ENCODE measurements around the gene FBXO9. TPM values are rescaled to one million over a fixed set of nuclear protein-coding genes. Genes with fewer than 3 reads are reported as not detected.

Gene FBXO9
- polyA plus RNA-seq, 3 donors, result 47.7 to 105 (median 61.5) TPM

DNA sequence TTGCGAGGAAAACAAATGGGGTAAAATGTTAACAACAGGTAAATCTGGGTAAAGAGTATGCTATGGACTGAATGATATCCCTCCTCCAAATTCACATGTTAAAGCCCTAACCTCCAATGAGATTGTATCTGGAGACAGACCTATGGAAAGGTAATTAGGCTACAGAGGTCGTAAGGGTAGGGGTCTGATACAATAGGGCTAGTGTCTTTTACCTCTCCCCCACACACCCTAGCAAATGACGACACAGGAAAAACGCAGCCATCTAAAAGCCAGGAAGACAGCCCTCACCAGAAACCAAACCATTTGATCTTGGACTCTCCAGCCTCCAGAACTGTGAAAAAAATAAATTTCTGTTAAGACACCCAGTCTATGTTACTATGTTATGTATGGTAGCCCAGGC, 20.6 kb upstream of the FBXO9 start:
- no peak overlapping the region for H3K4me3 ChIP-seq (replicated peaks in 1 of 3; ENCODE audit: low read depth in 2 of 3, low read length in 3 of 3)
- intact Hi-C loops (cut with micrococcal nuclease), result no loop called here
- no peaks in the 10 kb centered on the region for H3K9me3 ChIP-seq (replicated peaks in 1 of 2; ENCODE audit: control insufficient read depth in 1 of 2, insufficient read depth in 1 of 2, low read length in 2 of 2)
- H4K20me1 ChIP-seq (ENCODE audit: insufficient read depth, low read length), result peaks cover 20% of the 10 kb centered on the region
- no peak overlapping the region for H3K9ac ChIP-seq (ENCODE audit: insufficient read depth, low read length, poor library complexity, severe bottlenecking)
- no CpG with 5 or more reads among the region's 4 CpGs for WGBS (ENCODE audit: insufficient coverage)
- peaks cover 9 to 11% of the 10 kb centered on the region in 2 donors for H3K4me1 ChIP-seq (ENCODE audit: control insufficient read depth in 1 of 2, insufficient read depth in 2 of 2, low read length in 2 of 2)
- Mint-ChIP-seq H3K9me3 (peaks cover 0 to 2% (median 0%) of the 10 kb centered on the region in 7 donors), H3K27ac (no peak overlapping the region), H3K36me3 (peaks cover 31 to 33% of the 10 kb centered on the region in 2 donors), H3K27me3 (ENCODE audit: low read depth in 3 of 3) (peaks cover 2 to 6% (median 3%) of the 10 kb centered on the region in 3 donors), H3K4me1 (peaks cover 16% of the 10 kb centered on the region), H3K4me3 (no peak overlapping the region)
- no peak overlapping the region for H2AFZ ChIP-seq (ENCODE audit: insufficient read depth, low read depth, low read length, poor library complexity, severe bottlenecking)
- no peaks in the 10 kb centered on the region for H3K27me3 ChIP-seq (ENCODE audit: control insufficient read depth in 2 of 2, insufficient read depth in 2 of 2, low read length in 2 of 2)
- DNase-seq, result no peak
- TF ChIP-seq, protein P1, sequence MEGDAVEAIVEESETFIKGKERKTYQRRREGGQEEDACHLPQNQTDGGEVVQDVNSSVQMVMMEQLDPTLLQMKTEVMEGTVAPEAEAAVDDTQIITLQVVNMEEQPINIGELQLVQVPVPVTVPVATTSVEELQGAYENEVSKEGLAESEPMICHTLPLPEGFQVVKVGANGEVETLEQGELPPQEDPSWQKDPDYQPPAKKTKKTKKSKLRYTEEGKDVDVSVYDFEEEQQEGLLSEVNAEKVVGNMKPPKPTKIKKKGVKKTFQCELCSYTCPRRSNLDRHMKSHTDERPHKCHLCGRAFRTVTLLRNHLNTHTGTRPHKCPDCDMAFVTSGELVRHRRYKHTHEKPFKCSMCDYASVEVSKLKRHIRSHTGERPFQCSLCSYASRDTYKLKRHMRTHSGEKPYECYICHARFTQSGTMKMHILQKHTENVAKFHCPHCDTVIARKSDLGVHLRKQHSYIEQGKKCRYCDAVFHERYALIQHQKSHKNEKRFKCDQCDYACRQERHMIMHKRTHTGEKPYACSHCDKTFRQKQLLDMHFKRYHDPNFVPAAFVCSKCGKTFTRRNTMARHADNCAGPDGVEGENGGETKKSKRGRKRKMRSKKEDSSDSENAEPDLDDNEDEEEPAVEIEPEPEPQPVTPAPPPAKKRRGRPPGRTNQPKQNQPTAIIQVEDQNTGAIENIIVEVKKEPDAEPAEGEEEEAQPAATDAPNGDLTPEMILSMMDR (IDR thresholded peaks at IDR 0.05), result no peak
- no peak overlapping the region for H3K4me2 ChIP-seq (replicated peaks; ENCODE audit: extremely low read depth, low read length, poor library complexity, severe bottlenecking)
- no peak overlapping the region for H3K27ac ChIP-seq (ENCODE audit: low read depth in 1 of 2, low read length in 2 of 2)
- H3K36me3 ChIP-seq (replicated peaks in 1 of 2; ENCODE audit: control insufficient read depth in 1 of 2, insufficient read depth in 2 of 2, low read length in 2 of 2), result peaks cover 17 to 22% of the 10 kb centered on the region in 2 donors
- H3K79me2 ChIP-seq (ENCODE audit: insufficient read depth, low read length), result no peaks in the 10 kb centered on the region

GRCh38 chr6:53045891-53046673, 19.1 kb upstream of the FBXO9 start:
- no peak overlapping the region for H3K4me2 ChIP-seq (replicated peaks; ENCODE audit: extremely low read depth, low read length, poor library complexity, severe bottlenecking)
- Mint-ChIP-seq H3K27me3 (ENCODE audit: low read depth in 3 of 3) (peaks cover 3 to 6% (median 5%) of the 10 kb centered on the region in 3 donors), H3K9me3 (peaks cover 0 to 2% (median 0%) of the 10 kb centered on the region in 7 donors), H3K27ac (no peak overlapping the region), H3K4me1 (peaks cover 18% of the 10 kb centered on the region), H3K36me3 (peaks cover 19 to 21% of the 10 kb centered on the region in 2 donors), H3K4me3 (no peak overlapping the region)
- H3K79me2 ChIP-seq (ENCODE audit: insufficient read depth, low read length), result no peaks in the 10 kb centered on the region
- H3K27me3 ChIP-seq (ENCODE audit: control insufficient read depth in 2 of 2, insufficient read depth in 2 of 2, low read length in 2 of 2), result no peaks in the 10 kb centered on the region
- intact Hi-C loops (cut with micrococcal nuclease), result no loop called here
- no peak overlapping the region for H3K27ac ChIP-seq (ENCODE audit: low read depth in 1 of 2, low read length in 2 of 2)
- H3K9me3 ChIP-seq (replicated peaks in 1 of 2; ENCODE audit: control insufficient read depth in 1 of 2, insufficient read depth in 1 of 2, low read length in 2 of 2), result no peaks in the 10 kb centered on the region
- TF ChIP-seq, protein P1 (IDR thresholded peaks at IDR 0.05), result no peak
- no peak overlapping the region for H3K9ac ChIP-seq (ENCODE audit: insufficient read depth, low read length, poor library complexity, severe bottlenecking)
- H3K4me3 ChIP-seq (replicated peaks in 1 of 3; ENCODE audit: low read depth in 2 of 3, low read length in 3 of 3), result no peak overlapping the region
- H4K20me1 ChIP-seq (ENCODE audit: insufficient read depth, low read length), result peaks cover 20% of the 10 kb centered on the region
- WGBS (ENCODE audit: insufficient coverage), result no CpG with 5 or more reads among the region's 1 CpG
- peaks cover 9 to 11% of the 10 kb centered on the region in 2 donors for H3K4me1 ChIP-seq (ENCODE audit: control insufficient read depth in 1 of 2, insufficient read depth in 2 of 2, low read length in 2 of 2)
- DNase-seq, result no peak
- H2AFZ ChIP-seq (ENCODE audit: insufficient read depth, low read depth, low read length, poor library complexity, severe bottlenecking), result no peak overlapping the region
- H3K36me3 ChIP-seq (replicated peaks in 1 of 2; ENCODE audit: control insufficient read depth in 1 of 2, insufficient read depth in 2 of 2, low read length in 2 of 2), result peaks cover 2 to 8% of the 10 kb centered on the region in 2 donors

All from CD14-positive monocyte (primary cell).